Large intestine (tissue), 3 donors: ENCODE results near the gene RTN3. TPM values are rescaled to one million over a fixed set of nuclear protein-coding genes. Genes with fewer than 3 reads are reported as not detected.

Experiments used
- DNase-seq, 2 donors: peaks; one replicate each; pipeline versions ENCODE4 v3.0.0 to v3.0.0-alpha.2; 2013
- H3K27ac ChIP-seq: one replicate; pipeline ENCODE4 v1.5.1; 2013; ENCODE audit warnings: low read length
- H3K27me3 ChIP-seq: 2 replicates; pipeline ENCODE4 v1.6.1; 2013; ENCODE audit warnings: low read length; ENCODE audit not compliant: control insufficient read depth, insufficient read depth
- H3K36me3 ChIP-seq: 2 replicates; pipeline ENCODE4 v1.6.1; 2013; ENCODE audit warnings: low read length; ENCODE audit not compliant: control insufficient read depth, insufficient read depth
- H3K4me1 ChIP-seq: one replicate; pipeline ENCODE4 v1.6.1; 2013; ENCODE audit warnings: low read length; ENCODE audit not compliant: control insufficient read depth, insufficient read depth
- H3K4me3 ChIP-seq: one replicate; pipeline ENCODE4 v1.5.1; 2013; ENCODE audit warnings: low read length
- H3K9me3 ChIP-seq: one replicate; pipeline ENCODE4 v1.6.1; 2013; ENCODE audit warnings: mild to moderate bottlenecking, low read depth, low read length, moderate library complexity; ENCODE audit not compliant: control insufficient read depth
- WGBS: methylation state at CpG from one replicate; pipeline ENCODE4 v1.1.5; 2013; ENCODE audit warnings: low lambda C conversion rate; ENCODE audit not compliant: insufficient coverage; 5-methylcytosine and 5-hydroxymethylcytosine counted together
- polyA plus RNA-seq: library from polyadenylated mRNA; unstranded; fragments of 120-200 nt; gene quantifications from one replicate; pipeline ENCODE4 v1.2.1, GENCODE V29; 2013

The RTN3 gene
- polyA plus RNA-seq, 1 donor, result 103 TPM

GRCh38 chr11:63666874-63667273, 14.4 kb upstream of the RTN3 start:
- no peak overlapping the region for H3K4me3 ChIP-seq
- H3K36me3 ChIP-seq, result no peaks in the 10 kb centered on the region
- no peaks in the 10 kb centered on the region for H3K27me3 ChIP-seq
- H3K27ac ChIP-seq, result no peak overlapping the region
- peaks cover 4% of the 10 kb centered on the region for H3K9me3 ChIP-seq
- H3K4me1 ChIP-seq, result no peaks in the 10 kb centered on the region
- no peak for DNase-seq
- WGBS, result no CpG with 5 or more reads among the region's 4 CpGs

- Histone ChIP-seq H3K9me3 (peaks cover 7% of the 10 kb centered on the region), H3K27ac (no peak overlapping the region), H3K36me3 (no peaks in the 10 kb centered on the region), H3K4me1 (no peaks in the 10 kb centered on the region), H3K27me3 (no peaks in the 10 kb centered on the region), H3K4me3 (no peak overlapping the region)
- DNase-seq, result no peak
- 100% methylated on average over 1 of the region's 3 CpGs for WGBS
These were observed 13.1 kb upstream of the RTN3 start for GRCh38 chr11:63667995-63668795.

GRCh38 chr11:63670096-63670432, 11.2 kb upstream of the RTN3 start:
- Histone ChIP-seq H3K9me3 (peaks cover 7% of the 10 kb centered on the region), H3K27me3 (no peaks in the 10 kb centered on the region), H3K36me3 (no peaks in the 10 kb centered on the region), H3K27ac (no peak overlapping the region), H3K4me1 (no peaks in the 10 kb centered on the region), H3K4me3 (no peak overlapping the region)
- 78% methylated on average over 4 of the region's 7 CpGs for WGBS
- DNase-seq, result no peak

- no CpG with 5 or more reads among the region's 63 CpGs for WGBS
- Histone ChIP-seq H3K4me3 (peak overlapping the region; percentile 66), H3K36me3 (no peaks in the 10 kb centered on the region), H3K27ac (peak overlapping the region; percentile 45), H3K27me3 (no peaks in the 10 kb centered on the region), H3K4me1 (no peaks in the 10 kb centered on the region), H3K9me3 (peaks cover 7% of the 10 kb centered on the region)
- DNase-seq, result peak in 1 of 2 donors; percentile 48
These were observed 10.6 kb upstream of the RTN3 start for GRCh38 chr11:63670433-63671321.

- no CpG with 5 or more reads among the region's 69 CpGs for WGBS
- peak; percentile 93 to 97 for DNase-seq
- peak within 1 kb of the TSS; percentile 66 for H3K4me3 ChIP-seq
These were observed 9.8 kb upstream of the RTN3 start, which contains the start of gene ATL3 for GRCh38 chr11:63671322-63672155. TSS of gene ATL3 (minus strand) at chr11:63671376. CDS start at chr11:63671335, 41 bp downstream.

GRCh38 chr11:63672156-63672463, 9.2 kb upstream of the RTN3 start:
- peaks cover 7% of the 10 kb centered on the region for H3K9me3 ChIP-seq
- no peaks in the 10 kb centered on the region for H3K4me1 ChIP-seq
- H3K4me3 ChIP-seq, result no peak overlapping the region
- DNase-seq, result no peak
- H3K27ac ChIP-seq, result no peak overlapping the region
- H3K27me3 ChIP-seq, result no peaks in the 10 kb centered on the region
- H3K36me3 ChIP-seq, result no peaks in the 10 kb centered on the region
- WGBS, result 100% methylated on average over 6 of the region's 16 CpGs

More at GRCh38 chr11:63671322-63672155, 9.8 kb upstream of the RTN3 start, which contains the start of gene ATL3:
- Histone ChIP-seq H3K27me3 (no peaks in the 10 kb centered on the region), H3K27ac (peak within 1 kb of the TSS; percentile 45), H3K4me1 (no peaks in the 10 kb centered on the region), H3K36me3 (no peaks in the 10 kb centered on the region), H3K9me3 (peaks cover 7% of the 10 kb centered on the region)

- no peak overlapping the region for H3K4me3 ChIP-seq
- no peaks in the 10 kb centered on the region for H3K4me1 ChIP-seq
- no peak overlapping the region for H3K27ac ChIP-seq
- peaks cover 7% of the 10 kb centered on the region for H3K9me3 ChIP-seq
- H3K36me3 ChIP-seq, result no peaks in the 10 kb centered on the region
- no peaks in the 10 kb centered on the region for H3K27me3 ChIP-seq
- DNase-seq, result no peak
- no CpG with 5 or more reads among the region's 1 CpG for WGBS
These were observed 8.3 kb upstream of the RTN3 start for GRCh38 chr11:63672936-63673539.

GRCh38 chr11:63673579-63673978, 7.7 kb upstream of the RTN3 start:
- no peaks in the 10 kb centered on the region for H3K4me1 ChIP-seq
- H3K4me3 ChIP-seq, result no peak overlapping the region
- no peaks in the 10 kb centered on the region for H3K27me3 ChIP-seq
- H3K27ac ChIP-seq, result no peak overlapping the region
- WGBS, result 80% methylated on average over 2 of the region's 4 CpGs
- H3K9me3 ChIP-seq, result peaks cover 7% of the 10 kb centered on the region
- no peak for DNase-seq
- no peaks in the 10 kb centered on the region for H3K36me3 ChIP-seq

GRCh38 chr11:63680834-63681320, 423 bp upstream of the RTN3 start:
- Histone ChIP-seq H3K27ac (peak overlapping the region; percentile 97), H3K36me3 (no peaks in the 10 kb centered on the region), H3K4me3 (peak overlapping the region; percentile 90), H3K4me1 (peaks cover 16% of the 10 kb centered on the region), H3K27me3 (no peaks in the 10 kb centered on the region), H3K9me3 (no peaks in the 10 kb centered on the region)
- DNase-seq, result no peak
- no CpG with 5 or more reads among the region's 18 CpGs for WGBS
